HL-60 (cell line): ENCODE results near the gene METTL16.

Experiments
- DNase-seq, 2 experiments: peaks; one replicate each; pipeline ENCODE4 v3.0.0-alpha.2; 2010 to 2020; ENCODE audit warnings: low read depth in 1 of 2, low spot score in 1 of 2
- H3K27ac ChIP-seq: fragments of 250-450 bp; sonication (Bioruptor Pico); replicated peaks from 2 replicates; pipeline ENCODE4 v1.5.1; 2020; ENCODE audit warnings: mild to moderate bottlenecking, moderate library complexity
- H3K27me3 ChIP-seq: fragments of 250-450 bp; sonication (Bioruptor Pico); 2 replicates; pipeline ENCODE4 v1.5.1; 2021; ENCODE audit warnings: mild to moderate bottlenecking, moderate library complexity; ENCODE audit not compliant: insufficient read depth, poor library complexity, severe bottlenecking
- H3K4me3 ChIP-seq: replicated peaks from 2 replicates; pipeline ENCODE4 v1.5.1; 2011; ENCODE audit warnings: mild to moderate bottlenecking, control low read depth, low read length; ENCODE audit not compliant: insufficient read depth
- CTCF ChIP-seq: IDR thresholded peaks from one replicate; pipeline ENCODE4 v1.5.1; 2011; ENCODE audit warnings: low read length, control low read depth, inconsistent platforms; ENCODE audit not compliant: insufficient read depth
- GABPA ChIP-seq: IDR thresholded peaks from 2 replicates; pipeline ENCODE4 v1.6.1; 2012; ENCODE audit warnings: low read depth
- POLR2AphosphoS5 ChIP-seq: IDR thresholded peaks from 2 replicates; pipeline ENCODE4 v1.6.1; 2012; ENCODE audit warnings: low read depth
- REST ChIP-seq: IDR thresholded peaks from 2 replicates; pipeline ENCODE4 v1.6.1; 2012; ENCODE audit warnings: low read depth; ENCODE audit not compliant: insufficient replicate concordance
- SPI1 ChIP-seq: IDR thresholded peaks from 2 replicates; pipeline ENCODE4 v1.6.1; 2012; ENCODE audit warnings: low read depth, mild to moderate bottlenecking, borderline replicate concordance

The METTL16 gene

DNA sequence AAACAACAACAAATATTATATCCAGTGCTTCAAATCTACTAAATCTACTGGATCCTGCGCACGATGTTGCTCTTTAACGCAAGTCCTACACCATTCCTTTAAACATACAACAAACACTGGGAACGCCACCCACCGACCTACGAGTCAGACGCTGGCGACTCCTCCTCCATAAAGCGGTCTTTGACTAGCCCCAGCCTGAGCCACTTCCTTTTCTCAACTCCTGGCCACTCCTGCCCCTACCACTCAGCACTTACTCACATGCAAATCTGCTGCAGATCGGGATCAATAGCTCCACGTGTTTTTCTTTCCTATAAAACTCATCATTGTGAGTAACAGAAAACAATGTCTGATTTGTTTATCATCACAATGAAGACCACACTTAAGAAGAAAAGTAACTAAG, 78.0 kb downstream of the METTL16 start:
- H3K27me3 ChIP-seq = no peaks in the 10 kb centered on the region
- H3K27ac ChIP-seq = no peak overlapping the region
- no peak overlapping the region for H3K4me3 ChIP-seq
- TF ChIP-seq CTCF = no peak
- TF ChIP-seq GABPA = no peak
- no peak for TF ChIP-seq REST
- TF ChIP-seq SPI1 = no peak
- no peak for TF ChIP-seq POLR2AphosphoS5
- no peak for DNase-seq

DNA sequence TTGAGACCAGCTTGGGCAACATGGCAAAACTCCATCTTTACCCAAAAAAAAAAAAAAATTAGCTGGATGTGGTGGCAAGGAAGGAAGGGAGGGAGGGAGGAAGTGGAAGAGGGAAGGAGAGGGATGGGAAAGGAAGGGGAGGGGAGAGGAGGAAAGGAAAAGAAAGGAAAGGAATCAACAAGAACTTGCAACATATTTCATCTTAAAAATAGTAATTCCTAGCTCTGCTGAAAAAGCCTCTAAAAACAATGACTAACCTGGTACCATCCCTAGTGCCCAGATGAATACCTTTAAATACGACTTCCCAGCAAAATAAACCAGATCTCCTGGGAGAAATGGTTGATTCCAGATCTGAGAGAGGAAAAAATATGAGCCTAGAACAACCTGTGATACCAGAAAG, 83.8 kb downstream of the METTL16 start:
- no peaks in the 10 kb centered on the region for H3K27me3 ChIP-seq
- no peak overlapping the region for H3K27ac ChIP-seq
- no peak overlapping the region for H3K4me3 ChIP-seq
- DNase-seq = no peak
- TF ChIP-seq POLR2AphosphoS5 = no peak
- TF ChIP-seq GABPA = no peak
- TF ChIP-seq REST = no peak
- no peak for TF ChIP-seq SPI1
- TF ChIP-seq CTCF = no peak

GRCh38 chr17:2427215-2427614, 84.5 kb downstream of the METTL16 start:
- Histone ChIP-seq H3K27me3 (no peaks in the 10 kb centered on the region), H3K27ac (no peak overlapping the region), H3K4me3 (no peak overlapping the region)
- DNase-seq = no peak
- TF ChIP-seq SPI1 = no peak
- no peak for TF ChIP-seq CTCF
- TF ChIP-seq POLR2AphosphoS5 = no peak
- no peak for TF ChIP-seq GABPA
- TF ChIP-seq REST = no peak
